ENCODE results near the gene ISL2.

The ISL2 gene

GRCh38 chr15:76328958-76329357 lies 7.6 kb upstream of the ISL2 start:
- H3K9me3 ChIP-seq (ENCODE audit: control insufficient read depth, low read depth, low read length), result no peaks in the 10 kb centered on the region
- no peaks in the 10 kb centered on the region for H3K4me1 ChIP-seq (ENCODE audit: control insufficient read depth, low read depth, low read length)
- H3K27me3 ChIP-seq (ENCODE audit: control insufficient read depth, insufficient read depth, low read length), result peaks cover 15% of the 10 kb centered on the region
- H3K36me3 ChIP-seq (ENCODE audit: control insufficient read depth, low read depth, low read length), result no peaks in the 10 kb centered on the region
- no peak overlapping the region for H3K9ac ChIP-seq (ENCODE audit: low read length)
- no peak overlapping the region for H3K4me3 ChIP-seq (ENCODE audit: low read length)
- H3K27ac ChIP-seq (ENCODE audit: low read length), result no peak overlapping the region

GRCh38 chr15:76330080-76330680 lies 6.4 kb upstream of the ISL2 start:
- Histone ChIP-seq H3K27ac (ENCODE audit: low read length) (no peak overlapping the region), H3K9ac (ENCODE audit: low read length) (no peak overlapping the region), H3K36me3 (ENCODE audit: control insufficient read depth, low read depth, low read length) (no peaks in the 10 kb centered on the region), H3K4me1 (ENCODE audit: control insufficient read depth, low read depth, low read length) (no peaks in the 10 kb centered on the region), H3K27me3 (ENCODE audit: control insufficient read depth, insufficient read depth, low read length) (peaks cover 27% of the 10 kb centered on the region), H3K9me3 (ENCODE audit: control insufficient read depth, low read depth, low read length) (no peaks in the 10 kb centered on the region), H3K4me3 (ENCODE audit: low read length) (no peak overlapping the region)

GRCh38 chr15:76332796-76333195 lies 3.8 kb upstream of the ISL2 start:
- Histone ChIP-seq H3K9ac (ENCODE audit: low read length) (no peak overlapping the region), H3K27ac (ENCODE audit: low read length) (no peak overlapping the region), H3K4me1 (ENCODE audit: control insufficient read depth, low read depth, low read length) (peaks cover 10% of the 10 kb centered on the region), H3K9me3 (ENCODE audit: control insufficient read depth, low read depth, low read length) (no peaks in the 10 kb centered on the region), H3K4me3 (ENCODE audit: low read length) (no peak overlapping the region), H3K27me3 (ENCODE audit: control insufficient read depth, insufficient read depth, low read length) (peaks cover 53% of the 10 kb centered on the region), H3K36me3 (ENCODE audit: control insufficient read depth, low read depth, low read length) (no peaks in the 10 kb centered on the region)

GRCh38 chr15:76333309-76333708 lies 3.3 kb upstream of the ISL2 start:
- H3K36me3 ChIP-seq (ENCODE audit: control insufficient read depth, low read depth, low read length), result no peaks in the 10 kb centered on the region
- peaks cover 58% of the 10 kb centered on the region for H3K27me3 ChIP-seq (ENCODE audit: control insufficient read depth, insufficient read depth, low read length)
- no peak overlapping the region for H3K9ac ChIP-seq (ENCODE audit: low read length)
- peaks cover 10% of the 10 kb centered on the region for H3K4me1 ChIP-seq (ENCODE audit: control insufficient read depth, low read depth, low read length)
- no peaks in the 10 kb centered on the region for H3K9me3 ChIP-seq (ENCODE audit: control insufficient read depth, low read depth, low read length)
- H3K27ac ChIP-seq (ENCODE audit: low read length), result no peak overlapping the region
- H3K4me3 ChIP-seq (ENCODE audit: low read length), result no peak overlapping the region

GRCh38 chr15:76333720-76334437 lies 2.7 kb upstream of the ISL2 start:
- H3K9me3 ChIP-seq (ENCODE audit: control insufficient read depth, low read depth, low read length), result no peaks in the 10 kb centered on the region
- no peak overlapping the region for H3K4me3 ChIP-seq (ENCODE audit: low read length)
- no peak overlapping the region for H3K9ac ChIP-seq (ENCODE audit: low read length)
- H3K27ac ChIP-seq (ENCODE audit: low read length), result no peak overlapping the region
- H3K27me3 ChIP-seq (ENCODE audit: control insufficient read depth, insufficient read depth, low read length), result peaks cover 64% of the 10 kb centered on the region
- H3K36me3 ChIP-seq (ENCODE audit: control insufficient read depth, low read depth, low read length), result no peaks in the 10 kb centered on the region
- H3K4me1 ChIP-seq (ENCODE audit: control insufficient read depth, low read depth, low read length), result peaks cover 10% of the 10 kb centered on the region

GRCh38 chr15:76334438-76335306 lies 1.9 kb upstream of the ISL2 start:
- peaks cover 12% of the 10 kb centered on the region for H3K4me1 ChIP-seq (ENCODE audit: control insufficient read depth, low read depth, low read length)
- no peaks in the 10 kb centered on the region for H3K36me3 ChIP-seq (ENCODE audit: control insufficient read depth, low read depth, low read length)
- H3K27me3 ChIP-seq (ENCODE audit: control insufficient read depth, insufficient read depth, low read length), result peaks cover 72% of the 10 kb centered on the region
- H3K27ac ChIP-seq (ENCODE audit: low read length), result no peak overlapping the region
- H3K4me3 ChIP-seq (ENCODE audit: low read length), result peak overlapping the region; percentile 58
- no peaks in the 10 kb centered on the region for H3K9me3 ChIP-seq (ENCODE audit: control insufficient read depth, low read depth, low read length)
- no peak overlapping the region for H3K9ac ChIP-seq (ENCODE audit: low read length)

GRCh38 chr15:76335307-76336253 lies 993 bp upstream of the ISL2 start:
- Histone ChIP-seq H3K36me3 (ENCODE audit: control insufficient read depth, low read depth, low read length) (no peaks in the 10 kb centered on the region), H3K4me3 (ENCODE audit: low read length) (peak overlapping the region; percentile 58), H3K27ac (ENCODE audit: low read length) (no peak overlapping the region), H3K9ac (ENCODE audit: low read length) (peak overlapping the region; percentile 53), H3K9me3 (ENCODE audit: control insufficient read depth, low read depth, low read length) (no peaks in the 10 kb centered on the region), H3K27me3 (ENCODE audit: control insufficient read depth, insufficient read depth, low read length) (peaks cover 81% of the 10 kb centered on the region), H3K4me1 (ENCODE audit: control insufficient read depth, low read depth, low read length) (peaks cover 20% of the 10 kb centered on the region)

GRCh38 chr15:76337059-76337695 lies 604 bp downstream of the ISL2 start:
- no peaks in the 10 kb centered on the region for H3K36me3 ChIP-seq (ENCODE audit: control insufficient read depth, low read depth, low read length)
- H3K27me3 ChIP-seq (ENCODE audit: control insufficient read depth, insufficient read depth, low read length), result peaks cover 97% of the 10 kb centered on the region
- no peaks in the 10 kb centered on the region for H3K9me3 ChIP-seq (ENCODE audit: control insufficient read depth, low read depth, low read length)
- H3K27ac ChIP-seq (ENCODE audit: low read length), result no peak overlapping the region
- H3K4me1 ChIP-seq (ENCODE audit: control insufficient read depth, low read depth, low read length), result peaks cover 28% of the 10 kb centered on the region
- H3K9ac ChIP-seq (ENCODE audit: low read length), result no peak overlapping the region
- no peak overlapping the region for H3K4me3 ChIP-seq (ENCODE audit: low read length)

- Histone ChIP-seq H3K27ac (ENCODE audit: low read length) (no peak overlapping the region), H3K4me1 (ENCODE audit: control insufficient read depth, low read depth, low read length) (peaks cover 28% of the 10 kb centered on the region), H3K9me3 (ENCODE audit: control insufficient read depth, low read depth, low read length) (no peaks in the 10 kb centered on the region), H3K27me3 (ENCODE audit: control insufficient read depth, insufficient read depth, low read length) (peaks cover 100% of the 10 kb centered on the region), H3K36me3 (ENCODE audit: control insufficient read depth, low read depth, low read length) (no peaks in the 10 kb centered on the region), H3K4me3 (ENCODE audit: low read length) (peak overlapping the region; percentile 27), H3K9ac (ENCODE audit: low read length) (no peak overlapping the region)
Observed at GRCh38 chr15:76337696-76338485, 1.3 kb downstream of the ISL2 start.
